B cell (primary cell): ENCODE measurements around the gene POU2F3. TPM values are rescaled to one million over a fixed set of nuclear protein-coding genes. Genes with fewer than 3 reads are reported as not detected.

Experiments used
- ATAC-seq: fragments of 200-7000 bp; cut with Tn5 transposase; one replicate; pipeline ENCODE4 v1.10.0; 2021; ENCODE audit warnings: low read depth, mild to moderate bottlenecking, moderate number of reproducible peaks, moderate library complexity
- CTCF ChIA-PET: fragments of 350-600 bp; sonication (Branson Sonifier 250); formaldehyde crosslinking; loops from one replicate; lab custom pipeline; 2021; ENCODE audit warnings: antibody characterized with exemption, inconsistent platforms; lab: Charles Lee
- POLR2A ChIA-PET: fragments of 350-600 bp; sonication (Branson Sonifier 250); formaldehyde crosslinking; loops from one replicate; lab custom pipeline; 2021; ENCODE audit warnings: antibody characterized with exemption; lab: Charles Lee
- DNase-seq: peaks from one replicate; pipeline ENCODE4 v3.0.0; 2013
- H2AFZ ChIP-seq: 2 replicates; pipeline ENCODE4 v1.6.1; 2012; ENCODE audit warnings: mild to moderate bottlenecking, low read depth, low read length; ENCODE audit not compliant: insufficient read depth, poor library complexity, severe bottlenecking
- H3K27ac ChIP-seq, 2 donors: 1 replicate in 1 of 2; 2 replicates in 1 of 2; pipeline ENCODE4 v1.5.1; 2012 to 2013; ENCODE audit warnings: low read length in 2 of 2, mild to moderate bottlenecking in 2 of 2, moderate library complexity in 1 of 2
- H3K27me3 ChIP-seq, 4 experiments: fragments of 200-600 bp in 1 of 4; sonication (generic) in 1 of 4; replicated peaks in 1 of 4; 1 replicate in 2 of 4; 2 replicates in 2 of 4; pipeline versions ENCODE4 v1.6.1 to v1.7.0; 2013 to 2016; ENCODE audit warnings: low read length in 3 of 4, mild to moderate bottlenecking in 2 of 4, mixed read lengths in 1 of 4, moderate library complexity in 1 of 4; ENCODE audit not compliant: insufficient read depth in 4 of 4, control insufficient read depth in 3 of 4; ENCODE audit errors: control extremely low read depth in 1 of 4
- H3K36me3 ChIP-seq, 2 experiments: replicated peaks in 1 of 2; 1 replicate in 1 of 2; 2 replicates in 1 of 2; pipeline versions ENCODE4 v1.6.1 to v1.7.1; 2013; ENCODE audit warnings: low read length in 1 of 2; ENCODE audit not compliant: insufficient read depth in 2 of 2, control insufficient read depth in 1 of 2; ENCODE audit errors: control extremely low read depth in 1 of 2, extremely low read depth in 1 of 2
- H3K4me1 ChIP-seq, 2 donors: fragments of 200-600 bp in 1 of 2; sonication (generic) in 1 of 2; 1 replicate in 1 of 2; 2 replicates in 1 of 2; pipeline versions ENCODE4 v1.5.1 to v1.6.1; 2013 to 2017; ENCODE audit warnings: low read length in 2 of 2; ENCODE audit not compliant: control insufficient read depth in 2 of 2, insufficient read depth in 2 of 2
- H3K4me2 ChIP-seq: replicated peaks from 2 replicates; pipeline ENCODE3; 2012; ENCODE audit warnings: mild to moderate bottlenecking, low read depth, low read length; ENCODE audit not compliant: poor library complexity, severe bottlenecking
- H3K4me3 ChIP-seq, 5 experiments: fragments of 200-600 bp in 1 of 5; sonication (generic) in 1 of 5; 1 replicate in 3 of 5; 2 replicates in 2 of 5; pipeline versions ENCODE4 v1.5.1 to v1.7.0; 2011 to 2016; ENCODE audit warnings: low read length in 4 of 5, mild to moderate bottlenecking in 4 of 5, low read depth in 2 of 5, control low read depth in 1 of 5, moderate library complexity in 1 of 5; ENCODE audit not compliant: insufficient read depth in 1 of 5; ENCODE audit errors: control extremely low read depth in 1 of 5, extremely low read depth in 1 of 5
- H3K79me2 ChIP-seq: fragments of 200-600 bp; sonication (generic); one replicate; pipeline ENCODE4 v1.6.0; 2016; ENCODE audit warnings: low read length; ENCODE audit not compliant: control insufficient read depth, insufficient read depth
- H3K9ac ChIP-seq: fragments of 200-600 bp; sonication (generic); 2 replicates; pipeline ENCODE4 v1.6.1; 2017; ENCODE audit warnings: mild to moderate bottlenecking, low read length, moderate library complexity
- H3K9me3 ChIP-seq, 3 donors: one replicate each; pipeline versions ENCODE4 v1.6.1 to v1.7.1; 2013; ENCODE audit warnings: low read length in 2 of 3; ENCODE audit not compliant: control insufficient read depth in 2 of 3, insufficient read depth in 1 of 3; ENCODE audit errors: control extremely low read depth in 1 of 3
- H4K20me1 ChIP-seq: 2 replicates; pipeline ENCODE4 v1.6.0; 2012; ENCODE audit warnings: mild to moderate bottlenecking, low read length; ENCODE audit not compliant: insufficient read depth, control insufficient read depth, poor library complexity, severe bottlenecking
- H3K27ac Mint-ChIP-seq: one replicate; pipeline ENCODE4 v1.8.0; 2021; ENCODE audit warnings: mixed read lengths
- H3K27me3 Mint-ChIP-seq: one replicate; pipeline ENCODE4 v1.8.0; 2021; ENCODE audit warnings: mixed read lengths
- H3K4me1 Mint-ChIP-seq: one replicate; pipeline ENCODE4 v1.8.0; 2021; ENCODE audit warnings: mixed read lengths
- H3K4me3 Mint-ChIP-seq: one replicate; pipeline ENCODE4 v1.8.0; 2021; ENCODE audit warnings: mixed read lengths
- H3K9me3 Mint-ChIP-seq: one replicate; pipeline ENCODE4 v1.8.0; 2022; ENCODE audit warnings: mixed read lengths; ENCODE audit not compliant: insufficient read depth
- CTCF ChIP-seq: fragments of 200-600 bp; IDR thresholded peaks from one replicate; pipeline ENCODE4 v1.8.0; 2022; ENCODE audit warnings: antibody characterized with exemption, mild to moderate bottlenecking
- EZH2 ChIP-seq: IDR thresholded peaks from 2 replicates; pipeline ENCODE4 v1.6.1; 2012; ENCODE audit warnings: borderline replicate concordance, low read depth, mild to moderate bottlenecking, moderate library complexity, low read length; ENCODE audit not compliant: insufficient read depth, poor library complexity, severe bottlenecking
- WGBS: methylation state at CpG from one replicate; pipeline ENCODE4 v1.1.5; 2013; ENCODE audit warnings: missing lambda C conversion rate; ENCODE audit not compliant: insufficient coverage; 5-methylcytosine and 5-hydroxymethylcytosine counted together
- intact Hi-C: fragments of 100-400 bp; cut with micrococcal nuclease; formaldehyde crosslinking; loops from one replicate; pipeline ENCODE4 v1.10.0; 2022
- polyA plus RNA-seq: library from polyadenylated mRNA; depleted of rRNA; stranded (reverse); fragments of >200 nt; gene quantifications from 2 replicates; pipeline ENCODE4 v1.2.3, GENCODE V29; 2012
- total RNA-seq, 2 donors: library from RNA; stranded (reverse); fragments of 120-200 nt in 1 of 2; gene quantifications; 1 replicate in 1 of 2; 2 replicates in 1 of 2; pipeline versions ENCODE4 v1.2.3 to v1.2.4, GENCODE V29; 2013 to 2022

POU2F3 gene
- total and polyA plus RNA-seq, 2 donors (not counting 1 experiment from before 2014, with no cell fraction given), result not detected

GRCh38 chr11:120358729-120359128 lies 118.8 kb downstream of the POU2F3 start:
- no peak overlapping the region for H3K4me3 Mint-ChIP-seq
- POLR2A ChIA-PET, result no interaction called here

DNA sequence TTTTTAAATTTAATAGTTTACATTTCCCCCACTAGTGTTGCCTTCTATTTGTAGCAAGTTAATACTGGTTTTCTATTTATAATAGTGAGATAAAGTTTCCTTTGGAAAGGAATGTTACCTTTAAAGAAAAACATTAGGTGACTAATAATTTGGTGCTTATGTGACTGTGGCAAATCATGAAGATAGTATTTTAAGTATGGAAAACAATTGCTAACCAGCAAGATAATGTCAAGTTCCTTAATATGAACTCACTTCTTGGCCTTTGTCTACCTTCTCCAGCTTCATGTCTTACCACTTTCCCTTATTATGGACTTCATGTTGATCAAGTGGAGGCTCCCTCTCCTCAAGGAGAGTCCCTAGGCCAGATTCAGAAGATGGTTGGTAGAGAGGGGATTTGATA lies 123.5 kb downstream of the POU2F3 start:
- no peaks in the 10 kb centered on the region for H3K4me1 Mint-ChIP-seq
- DNase-seq, result no peak
- H3K9me3 ChIP-seq, result no peaks in the 10 kb centered on the region
- H3K79me2 ChIP-seq, result peaks cover 9% of the 10 kb centered on the region
- ATAC-seq, result no peak
- H3K27ac Mint-ChIP-seq, result no peak overlapping the region
- no peak for TF ChIP-seq CTCF
- no peak for TF ChIP-seq EZH2
- H3K27me3 ChIP-seq, result no peaks in the 10 kb centered on the region
- no peak overlapping the region for H3K27ac ChIP-seq
- no peak overlapping the region for H3K9ac ChIP-seq
- H4K20me1 ChIP-seq, result peaks cover 13% of the 10 kb centered on the region
- H3K4me2 ChIP-seq, result no peak overlapping the region
- no peak overlapping the region for H2AFZ ChIP-seq
- H3K4me3 Mint-ChIP-seq, result no peak overlapping the region
- no peaks in the 10 kb centered on the region for H3K4me1 ChIP-seq
- H3K9me3 Mint-ChIP-seq, result no peaks in the 10 kb centered on the region
- ChIA-PET CTCF (no interaction called here), POLR2A (no interaction called here)
- intact Hi-C loops, result no loop called here
- H3K27me3 Mint-ChIP-seq, result peaks cover 4% of the 10 kb centered on the region
- H3K4me3 ChIP-seq, result no peak overlapping the region
- H3K36me3 ChIP-seq, result no peaks in the 10 kb centered on the region

More at GRCh38 chr11:120358729-120359128, 118.8 kb downstream of the POU2F3 start:
- ATAC-seq (no peak), DNase-seq (no peak)
- H3K4me2 ChIP-seq, result no peak overlapping the region
- H3K27me3 ChIP-seq, result peaks cover 0 to 19% (median 15%) of the 10 kb centered on the region in 4 experiments
- Mint-ChIP-seq H3K27ac (no peak overlapping the region), H3K27me3 (peaks cover 15% of the 10 kb centered on the region), H3K9me3 (no peaks in the 10 kb centered on the region), H3K4me1 (no peaks in the 10 kb centered on the region)
- no peaks in the 10 kb centered on the region for H3K4me1 ChIP-seq
- H3K36me3 ChIP-seq, result no peaks in the 10 kb centered on the region
- intact Hi-C loops, result no loop called here
- no peak overlapping the region for H3K4me3 ChIP-seq
- H4K20me1 ChIP-seq, result peaks cover 52% of the 10 kb centered on the region
- H2AFZ ChIP-seq, result no peak overlapping the region
- no peak overlapping the region for H3K9ac ChIP-seq
- TF ChIP-seq CTCF (no peak), EZH2 (no peak)
- WGBS, result 96% methylated on average over 3 of the region's 3 CpGs
- no peaks in the 10 kb centered on the region for H3K9me3 ChIP-seq
- no peak overlapping the region for H3K27ac ChIP-seq
- peaks cover 37% of the 10 kb centered on the region for H3K79me2 ChIP-seq
- CTCF ChIA-PET, result no interaction called here
